Tibial artery (tissue), 4 donors: ENCODE data around the gene MAPK1.
"Not testable (repeated sequence)": the region's sequence is repeated elsewhere in the genome, so short reads cannot be mapped to it uniquely, and the experiment has no call there.

Source experiments
- DNase-seq, 2 donors: peaks; one replicate each; pipeline ENCODE4 v3.0.0-alpha.2; 2019
- H3K27ac ChIP-seq, 2 donors: fragments of 200-600 bp; sonication (generic) in 1 of 2; 1 replicate in 1 of 2; 2 replicates in 1 of 2; pipeline ENCODE4 v1.5.1; 2018 to 2019; ENCODE audit warnings: mild to moderate bottlenecking in 1 of 2
- H3K27me3 ChIP-seq, 2 donors: fragments of 200-600 bp; sonication (generic) in 1 of 2; one replicate each; pipeline versions ENCODE4 v1.5.1 to v1.6.0; 2016 to 2019
- H3K36me3 ChIP-seq, 3 donors: fragments of 200-600 bp; sonication (generic) in 2 of 3; one replicate each; pipeline ENCODE4 v1.5.1; 2016 to 2019; ENCODE audit warnings: mild to moderate bottlenecking in 2 of 3
- H3K4me1 ChIP-seq, 4 donors: fragments of 200-600 bp; sonication (generic) in 2 of 4; 1 replicate in 3 of 4; 2 replicates in 1 of 4; pipeline ENCODE4 v1.5.1; 2016 to 2019
- H3K4me3 ChIP-seq, 2 donors: fragments of 200-600 bp; sonication (generic) in 1 of 2; 1 replicate in 1 of 2; 2 replicates in 1 of 2; pipeline ENCODE4 v1.5.1; 2018 to 2019; ENCODE audit warnings: mild to moderate bottlenecking in 2 of 2
- H3K9me3 ChIP-seq, 3 donors: fragments of 200-600 bp; sonication (generic) in 1 of 3; one replicate each; pipeline ENCODE4 v1.5.1; 2016 to 2019
- CTCF ChIP-seq, 2 experiments: fragments of 200-600 bp in 1 of 2; fragments of 450-650 bp in 1 of 2; IDR thresholded peaks; one replicate each; pipeline ENCODE4 v1.5.1; 2017 to 2019; ENCODE audit warnings: antibody characterized with exemption in 2 of 2, mild to moderate bottlenecking in 1 of 2, moderate library complexity in 1 of 2
- intact Hi-C: fragments of 100-400 bp; cut with DNase I; formaldehyde crosslinking; loops from one replicate; pipeline ENCODE4 v1.15.0; 2023; ENCODE audit warnings: low total_unique reads

The MAPK1 gene

GRCh38 chr22:21791635-21792625 is 75.5 kb downstream of the MAPK1 start:
- Histone ChIP-seq H3K4me1 (no peaks in the 10 kb centered on the region), H3K36me3 (peaks cover 24 to 57% (median 55%) of the 10 kb centered on the region in 3 donors), H3K27ac (no peak overlapping the region), H3K27me3 (no peaks in the 10 kb centered on the region), H3K4me3 (no peak overlapping the region), H3K9me3 (no peaks in the 10 kb centered on the region)
- no peak for TF ChIP-seq CTCF (IDR thresholded peaks at IDR 0.05)
- DNase-seq: no peak
- intact Hi-C loops: no loop called here

GRCh38 chr22:21790849-21791610 is 76.4 kb downstream of the MAPK1 start:
- peaks cover 24 to 64% (median 51%) of the 10 kb centered on the region in 3 donors for H3K36me3 ChIP-seq
- DNase-seq, H3K27ac ChIP-seq, H3K4me1 ChIP-seq, H3K9me3 ChIP-seq, H3K4me3 ChIP-seq, intact Hi-C loops, H3K27me3 ChIP-seq: not testable (repeated sequence)

- no peak for TF ChIP-seq CTCF (IDR thresholded peaks at IDR 0.05)
- no peaks in the 10 kb centered on the region for H3K9me3 ChIP-seq
- H3K27me3 ChIP-seq: no peaks in the 10 kb centered on the region
- no peak overlapping the region for H3K4me3 ChIP-seq
- intact Hi-C loops: no loop called here
- DNase-seq: no peak
- H3K27ac ChIP-seq: no peak overlapping the region
- peaks cover 24 to 62% (median 51%) of the 10 kb centered on the region in 3 donors for H3K36me3 ChIP-seq
- H3K4me1 ChIP-seq: no peaks in the 10 kb centered on the region
Measured at GRCh38 chr22:21790359-21790758, 77.1 kb downstream of the MAPK1 start.

GRCh38 chr22:21787565-21787964 is 79.9 kb downstream of the MAPK1 start:
- H3K4me3 ChIP-seq, H3K9me3 ChIP-seq, H3K27me3 ChIP-seq, DNase-seq, H3K4me1 ChIP-seq, H3K27ac ChIP-seq, intact Hi-C loops: not testable (repeated sequence)
- peaks cover 35 to 62% (median 58%) of the 10 kb centered on the region in 3 donors for H3K36me3 ChIP-seq

- no peak overlapping the region for H3K27ac ChIP-seq
- intact Hi-C loops: no loop called here
- H3K36me3 ChIP-seq: peaks cover 12 to 55% (median 41%) of the 10 kb centered on the region in 3 donors
- no peak overlapping the region for H3K4me3 ChIP-seq
- TF ChIP-seq CTCF (IDR thresholded peaks at IDR 0.05): no peak
- no peak for DNase-seq
- no peaks in the 10 kb centered on the region for H3K4me1 ChIP-seq
- H3K27me3 ChIP-seq: no peaks in the 10 kb centered on the region
- no peaks in the 10 kb centered on the region for H3K9me3 ChIP-seq
Measured at GRCh38 chr22:21780259-21780658, 87.2 kb downstream of the MAPK1 start.

GRCh38 chr22:21779444-21779843 is 88.0 kb downstream of the MAPK1 start:
- Histone ChIP-seq H3K9me3 (no peaks in the 10 kb centered on the region), H3K27ac (no peak overlapping the region), H3K27me3 (no peaks in the 10 kb centered on the region), H3K36me3 (peaks cover 7 to 54% (median 39%) of the 10 kb centered on the region in 3 donors), H3K4me1 (no peaks in the 10 kb centered on the region), H3K4me3 (no peak overlapping the region)
- intact Hi-C loops: no loop called here
- no peak for TF ChIP-seq CTCF (IDR thresholded peaks at IDR 0.05)
- DNase-seq: no peak
